Stimulated activated naive CD4-positive, alpha-beta T cell treated with Interleukin-2 at 50 U/mL for 16 hours (primary cell): Measurements from ENCODE around the gene PDE4C.
A peak's percentile ranks its signal among the peaks of the same experiment; 100 is the strongest.
"Not testable (repeated sequence)": the region's sequence is repeated elsewhere in the genome, so short reads cannot be mapped to it uniquely, and the experiment has no call there.

Experiments used
- DNase-seq: peaks from one replicate; lab custom pipeline; 2025; lab: John Stamatoyannopoulos, UW

PDE4C gene

DNA sequence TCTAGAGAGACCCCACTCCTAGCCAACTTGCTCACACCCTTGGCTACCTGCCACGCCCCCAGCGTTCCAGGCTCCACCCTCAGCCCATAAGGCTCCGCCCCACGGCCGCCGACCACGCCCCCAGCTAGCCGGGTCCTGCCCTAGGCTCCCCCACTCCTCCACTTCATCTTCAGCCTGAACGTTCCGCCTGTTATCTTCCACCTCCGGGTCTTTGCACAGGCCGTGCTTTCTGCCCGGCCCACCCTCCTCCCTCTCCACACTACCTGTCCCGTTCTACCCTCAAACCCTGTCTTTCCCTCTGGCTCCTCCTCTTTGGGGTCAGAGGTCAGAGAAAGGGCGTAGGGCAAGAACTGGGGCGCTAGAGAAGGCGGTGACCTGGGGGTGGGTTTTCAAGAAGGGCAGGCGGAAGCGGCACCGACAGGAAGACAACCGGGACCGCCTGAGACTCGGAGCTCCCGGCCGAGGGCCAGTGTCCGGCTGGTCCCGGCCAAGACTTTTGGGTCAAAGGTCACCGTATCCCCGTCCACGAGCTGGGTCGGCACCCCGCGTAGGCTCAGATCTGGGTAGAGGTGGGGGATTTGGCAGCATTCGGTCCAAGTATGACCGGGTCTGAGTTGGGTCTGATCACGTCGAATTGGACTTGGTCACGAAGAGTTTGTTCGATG lies 2.2 kb downstream of the PDE4C start:
- no peak for DNase-seq

DNA sequence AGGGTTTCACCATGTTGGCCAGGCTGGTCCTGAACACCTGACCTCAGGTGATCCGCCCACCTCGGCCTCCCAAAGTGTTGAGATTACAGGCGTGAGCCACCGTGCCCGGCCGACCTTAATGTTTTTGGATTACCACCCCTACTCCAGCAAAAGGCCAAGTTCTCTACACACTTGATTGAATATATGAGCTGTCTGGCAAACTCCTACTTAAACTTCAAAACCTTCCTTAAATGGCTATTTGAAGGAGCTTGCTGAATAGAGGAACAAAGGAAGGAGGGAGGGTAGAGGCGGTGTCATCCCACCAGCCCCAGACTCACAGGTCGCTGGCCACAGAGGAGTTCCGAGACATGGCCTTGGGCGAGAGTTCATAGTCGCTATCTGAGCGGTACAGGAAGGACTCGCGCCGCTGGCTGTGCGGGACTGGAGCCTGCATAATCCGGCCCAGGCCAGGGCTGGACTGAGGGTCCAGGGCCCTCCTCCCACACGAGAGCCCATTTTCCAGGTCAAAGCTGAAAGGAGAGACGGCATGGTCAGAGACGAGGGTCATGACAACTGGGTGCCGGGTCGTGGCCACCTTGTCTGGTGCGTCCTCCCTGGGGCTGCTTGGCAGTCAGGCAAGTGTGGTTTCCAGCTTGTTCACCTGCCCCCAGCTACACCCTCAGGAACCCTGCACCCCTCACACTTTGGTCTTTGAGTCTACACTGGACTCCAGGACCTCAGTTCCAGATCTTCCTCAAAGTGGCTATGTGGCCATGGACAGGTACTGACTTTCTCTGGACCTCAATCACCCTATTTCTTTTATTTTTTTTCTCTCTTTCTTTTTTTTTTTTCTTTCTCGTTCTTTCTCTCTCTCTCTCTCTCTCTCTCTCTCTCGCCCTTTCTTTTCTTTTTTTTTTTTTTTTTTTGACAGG lies 4.2 kb downstream of the PDE4C start:
- DNase-seq, result no peak

DNA sequence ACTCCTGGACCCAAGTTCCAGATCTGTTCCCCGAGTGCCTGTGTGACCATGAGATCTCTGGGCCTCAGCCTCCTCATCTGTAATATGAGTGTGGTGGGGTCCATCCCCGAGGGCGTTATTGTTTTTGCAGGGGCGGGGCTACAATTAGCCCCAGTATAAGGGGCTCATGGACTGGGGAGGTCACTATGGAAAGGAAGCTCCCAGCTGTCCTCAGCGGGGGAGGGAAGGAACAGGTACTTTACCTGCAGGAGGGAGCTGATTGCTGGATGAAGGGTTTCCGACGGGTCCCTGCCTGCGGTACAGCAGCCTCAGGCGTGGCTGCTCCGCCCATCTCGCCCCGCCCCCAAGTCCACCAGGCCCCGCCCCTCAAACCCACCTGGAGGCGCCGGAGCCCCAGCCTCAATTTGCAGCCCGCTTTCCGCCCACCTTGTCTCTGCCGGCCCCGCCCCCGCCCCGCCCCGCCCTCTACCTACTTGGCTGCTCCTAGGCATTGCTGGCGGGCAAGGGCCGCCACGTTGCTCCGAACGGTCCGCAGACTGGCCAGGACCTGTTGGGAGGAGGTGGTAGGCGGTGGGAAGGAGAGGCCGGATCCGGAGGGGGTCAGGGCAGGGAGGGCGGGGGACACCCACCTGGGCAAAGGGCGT lies 5.5 kb downstream of the PDE4C start:
- peak; percentile 8 for DNase-seq

DNA sequence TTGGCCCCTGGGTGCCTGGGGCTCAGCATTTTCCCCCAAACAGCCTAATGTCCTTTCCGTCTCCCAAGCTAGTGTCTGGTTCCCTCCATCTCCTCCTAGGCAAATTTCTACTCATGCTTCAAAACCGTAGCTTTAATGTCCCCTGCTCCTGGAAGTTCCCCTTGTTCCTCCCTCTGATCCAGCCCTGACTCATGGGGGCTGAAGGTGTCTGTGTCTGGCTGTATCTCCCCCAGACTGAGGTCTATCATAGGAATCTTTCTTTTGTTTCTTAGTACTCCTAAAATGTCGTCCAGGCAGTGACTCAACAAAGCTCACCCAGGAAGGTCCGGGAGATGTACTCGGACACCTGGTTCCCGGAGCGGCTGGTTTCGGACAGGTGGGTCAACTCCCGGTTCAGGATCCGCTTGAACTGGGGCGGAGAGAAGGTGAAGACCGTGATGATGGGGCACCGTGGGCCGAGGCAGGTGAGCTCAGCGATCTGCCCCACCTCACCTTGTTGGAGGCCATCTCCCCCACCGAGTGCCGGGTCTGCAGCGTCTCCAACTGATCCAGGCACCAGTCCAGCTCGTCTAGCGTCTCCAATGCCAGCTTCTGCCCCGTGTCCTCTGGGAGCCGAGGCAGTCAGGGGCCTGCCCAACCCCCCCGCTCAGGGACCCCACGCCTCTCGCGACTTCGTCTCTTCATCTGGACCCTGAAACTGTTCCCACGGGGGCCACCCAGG lies 6.2 kb downstream of the PDE4C start:
- DNase-seq, result no peak

DNA sequence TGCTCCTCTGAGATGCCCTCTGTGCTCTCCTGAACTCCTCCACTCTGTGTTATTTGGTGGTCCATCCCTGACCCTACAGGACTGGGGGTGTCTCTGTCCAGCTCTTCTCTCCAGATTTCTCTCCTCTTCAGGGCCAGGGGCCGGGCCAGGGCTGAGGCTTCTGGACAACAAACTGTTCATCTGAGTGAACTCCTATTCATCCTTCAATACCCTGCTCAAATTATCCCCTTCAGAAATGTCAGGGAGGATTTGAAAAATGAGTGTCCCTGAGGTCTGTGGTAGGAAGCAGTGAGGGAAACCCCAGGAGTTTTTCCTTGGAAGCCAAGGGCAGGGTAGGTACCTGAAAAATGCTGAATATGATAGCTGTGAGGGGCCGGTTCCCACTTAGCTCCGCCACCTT lies 7.6 kb downstream of the PDE4C start:
- DNase-seq, result no peak

DNA sequence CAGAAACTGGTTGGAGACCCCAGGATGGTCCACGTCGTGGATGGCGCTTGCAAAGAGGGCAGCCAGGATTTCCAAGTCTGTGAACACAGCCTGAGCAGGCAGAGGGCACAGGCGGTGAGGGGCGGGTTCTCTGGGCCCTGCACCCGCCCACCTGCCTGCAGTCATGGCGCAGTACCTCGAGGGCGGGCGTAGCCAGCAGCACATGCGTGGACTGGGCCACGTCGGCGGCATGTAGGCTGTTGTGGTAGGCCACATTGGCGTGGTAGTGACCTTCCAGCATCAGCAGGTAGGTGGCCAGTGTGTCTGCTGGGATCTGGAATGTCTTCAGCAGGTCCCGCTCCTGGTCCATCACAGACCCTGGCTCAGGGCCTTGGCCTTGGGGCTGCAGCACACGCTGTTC lies 8.1 kb downstream of the PDE4C start:
- DNase-seq, result no peak

DNA sequence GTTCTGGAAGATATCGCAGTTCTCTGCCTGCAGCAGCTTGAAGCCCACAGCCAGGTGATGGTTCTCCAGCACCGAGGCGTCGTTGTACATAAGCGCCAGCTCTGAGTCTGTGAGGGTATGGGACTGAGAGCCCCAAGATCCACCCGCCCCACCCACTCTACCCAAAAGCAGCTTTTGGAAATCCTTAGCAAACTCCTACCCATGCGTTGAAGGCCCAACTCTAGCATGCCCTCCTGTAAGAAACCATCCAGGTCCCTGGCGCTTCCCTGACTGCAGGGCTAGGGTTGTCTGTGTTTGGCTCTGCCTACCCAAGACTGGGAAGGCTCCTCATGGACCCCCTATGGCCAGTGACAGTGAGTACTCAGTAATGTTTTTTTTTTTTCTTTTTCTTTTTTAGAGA lies 9.4 kb downstream of the PDE4C start:
- DNase-seq, result no peak

DNA sequence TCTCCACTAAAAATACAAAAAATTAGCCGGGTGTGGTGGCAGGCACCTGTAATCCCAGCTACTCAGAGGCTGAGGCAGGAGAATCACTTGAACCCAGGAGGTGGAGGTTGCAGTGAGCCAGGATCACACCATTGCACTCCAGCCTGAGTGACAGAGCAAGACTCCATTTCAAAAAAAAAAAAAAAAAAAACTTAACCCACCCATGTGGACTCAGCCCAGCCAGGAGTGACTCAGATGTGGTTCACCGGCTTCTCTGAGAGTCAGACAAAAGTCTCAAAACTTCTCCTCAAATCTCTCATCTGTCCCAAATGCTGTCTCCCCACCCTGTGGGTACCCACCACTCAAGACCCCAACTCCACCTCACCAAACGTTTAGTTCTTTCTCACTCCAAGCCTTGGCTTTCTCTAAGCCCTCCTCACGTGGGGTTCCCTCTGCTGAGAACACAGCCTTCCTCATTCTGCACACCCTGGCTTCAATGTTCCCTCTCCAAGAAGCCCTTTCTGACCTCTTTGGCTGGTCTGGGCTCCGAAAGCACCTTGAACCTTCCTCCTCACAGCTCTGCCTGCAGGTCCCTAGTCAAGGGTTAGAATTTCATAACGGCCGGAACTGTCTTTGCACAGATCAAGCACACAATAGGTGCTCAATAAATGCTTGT lies 11.3 kb downstream of the PDE4C start:
- DNase-seq, result no peak

DNA sequence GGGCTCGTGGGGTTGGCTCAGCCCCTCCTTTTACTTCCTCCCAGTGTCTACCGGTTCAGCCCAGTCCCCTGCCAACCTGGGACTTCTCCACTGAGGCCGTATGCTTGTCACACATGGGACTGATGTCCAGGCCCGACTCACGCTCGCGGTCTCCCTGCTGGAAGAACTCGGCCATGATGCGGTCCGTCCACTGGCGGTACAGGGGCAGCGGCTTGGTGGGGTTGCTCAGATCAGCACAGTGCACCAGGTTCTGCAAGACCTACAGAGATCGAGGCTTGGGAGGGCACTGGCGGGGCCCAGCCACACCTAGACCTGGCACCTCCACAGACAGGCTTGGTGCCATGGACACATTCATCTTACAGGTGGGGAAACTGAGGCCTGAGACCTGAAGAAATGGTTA lies 14.6 kb downstream of the PDE4C start:
- DNase-seq, result no peak

DNA sequence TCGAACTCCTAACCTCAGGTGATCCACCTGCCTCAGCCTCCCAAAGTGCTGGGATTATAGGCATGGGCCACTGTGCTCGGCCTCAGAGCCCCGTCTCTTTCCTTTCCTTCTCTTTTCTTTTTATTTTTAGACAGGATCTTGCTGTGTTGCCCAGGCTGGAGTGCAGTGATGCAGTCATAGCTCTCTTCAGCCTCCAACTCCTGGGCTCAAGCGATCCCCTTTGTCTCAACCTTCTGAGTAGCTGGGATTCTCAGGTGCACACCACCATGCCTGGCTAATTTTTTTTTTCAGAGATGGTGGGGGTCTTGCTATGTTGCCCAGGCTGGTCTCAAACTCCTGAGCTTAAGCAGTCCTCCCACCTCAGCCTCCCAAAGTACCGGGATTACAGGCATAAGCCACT lies 16.3 kb downstream of the PDE4C start:
- not testable (repeated sequence) for DNase-seq

DNA sequence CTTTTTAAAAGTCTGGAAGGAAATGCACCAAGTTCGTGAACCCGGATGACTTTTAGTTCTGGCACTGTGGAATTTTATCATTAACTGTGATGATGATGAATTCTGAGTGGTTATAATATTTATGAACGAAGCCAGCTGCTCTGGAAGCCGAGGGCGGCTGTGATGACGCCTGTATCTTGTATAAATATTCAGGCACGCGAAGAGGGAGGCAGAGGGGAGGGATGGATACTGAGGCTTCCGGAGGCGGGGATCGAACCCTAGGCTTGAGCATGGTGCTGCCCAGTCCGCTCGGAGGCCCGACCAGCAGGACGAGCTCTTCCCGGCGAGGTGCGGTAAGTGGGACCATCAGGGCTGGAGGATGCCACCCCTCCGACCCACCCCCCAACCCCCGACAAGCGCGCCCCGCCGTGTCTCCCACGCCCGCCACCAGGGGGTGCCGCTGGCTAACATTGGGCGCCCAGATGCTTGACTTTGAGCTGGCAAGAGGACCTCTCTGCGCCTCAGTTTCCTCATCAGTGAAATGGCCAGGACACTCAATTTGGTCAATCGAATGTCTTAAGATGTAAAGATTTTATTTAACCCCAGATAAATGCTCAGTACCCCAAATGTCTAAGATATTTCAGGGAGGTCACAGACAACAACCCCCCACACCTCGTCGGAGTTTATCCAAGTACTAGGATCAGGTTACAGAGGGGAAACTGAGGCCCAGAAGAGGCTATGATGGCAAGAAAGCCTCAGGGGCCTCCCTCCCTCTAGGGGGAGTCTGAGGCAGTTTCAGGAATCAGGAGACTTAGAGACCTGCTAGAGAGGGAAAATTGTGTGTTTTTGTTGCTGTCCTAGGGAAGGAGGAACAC lies 17.9 kb downstream of the PDE4C start:
- DNase-seq, result peak; percentile 34

DNA sequence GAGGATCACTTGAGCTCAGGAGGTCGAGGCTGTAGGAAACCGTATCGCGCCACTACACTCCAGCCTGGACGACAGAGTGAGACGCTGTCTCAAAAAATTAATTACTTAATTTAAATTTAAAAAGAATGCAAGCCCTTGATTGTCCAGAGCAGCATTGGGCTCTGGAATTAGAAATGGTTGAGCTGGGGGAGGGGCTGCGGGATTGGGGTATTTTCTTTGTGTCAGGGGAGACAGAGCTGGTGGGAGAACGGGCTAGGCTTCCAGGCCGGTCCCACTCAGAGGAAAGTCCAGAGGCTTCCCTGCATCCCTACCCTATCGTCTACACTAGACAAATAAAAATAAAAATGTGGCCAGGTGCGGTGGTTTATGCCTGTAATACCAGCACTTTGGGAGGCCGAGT lies 20.2 kb downstream of the PDE4C start:
- DNase-seq, result no peak

DNA sequence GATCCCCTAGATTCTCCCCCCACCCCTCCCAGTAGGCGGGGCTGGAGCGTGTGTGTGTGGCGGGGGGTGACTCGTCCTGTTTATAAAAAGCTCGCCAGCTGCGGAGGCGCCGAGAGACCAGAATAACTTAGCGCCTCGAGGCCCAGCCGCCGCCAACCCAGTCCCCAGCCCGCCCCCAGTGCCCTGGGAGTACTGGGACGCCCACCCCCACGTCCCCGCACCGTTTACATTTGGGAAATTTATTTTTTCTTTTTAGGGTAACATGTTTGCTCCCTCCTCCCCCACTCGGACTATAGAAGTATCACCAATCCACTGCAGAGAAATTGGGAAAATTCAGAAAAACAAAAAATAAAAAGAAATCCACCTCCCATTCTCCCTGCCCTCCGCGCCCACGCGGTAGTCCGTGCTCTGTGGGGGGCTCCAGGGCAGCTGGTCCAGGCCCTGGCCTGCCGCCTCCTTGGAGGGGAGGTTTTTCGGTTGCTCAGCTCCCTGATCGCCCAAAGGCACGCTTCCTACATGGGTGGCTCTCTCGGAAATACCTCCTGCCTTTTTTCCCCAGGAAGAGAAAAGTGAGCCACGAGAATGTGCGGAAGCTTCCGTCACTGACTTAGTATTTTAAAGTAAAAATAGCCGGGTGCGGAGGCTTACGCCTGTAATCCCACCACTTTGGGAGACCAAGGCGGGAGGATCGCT lies 20.9 kb downstream of the PDE4C start:
- DNase-seq, result peak; percentile 46

DNA sequence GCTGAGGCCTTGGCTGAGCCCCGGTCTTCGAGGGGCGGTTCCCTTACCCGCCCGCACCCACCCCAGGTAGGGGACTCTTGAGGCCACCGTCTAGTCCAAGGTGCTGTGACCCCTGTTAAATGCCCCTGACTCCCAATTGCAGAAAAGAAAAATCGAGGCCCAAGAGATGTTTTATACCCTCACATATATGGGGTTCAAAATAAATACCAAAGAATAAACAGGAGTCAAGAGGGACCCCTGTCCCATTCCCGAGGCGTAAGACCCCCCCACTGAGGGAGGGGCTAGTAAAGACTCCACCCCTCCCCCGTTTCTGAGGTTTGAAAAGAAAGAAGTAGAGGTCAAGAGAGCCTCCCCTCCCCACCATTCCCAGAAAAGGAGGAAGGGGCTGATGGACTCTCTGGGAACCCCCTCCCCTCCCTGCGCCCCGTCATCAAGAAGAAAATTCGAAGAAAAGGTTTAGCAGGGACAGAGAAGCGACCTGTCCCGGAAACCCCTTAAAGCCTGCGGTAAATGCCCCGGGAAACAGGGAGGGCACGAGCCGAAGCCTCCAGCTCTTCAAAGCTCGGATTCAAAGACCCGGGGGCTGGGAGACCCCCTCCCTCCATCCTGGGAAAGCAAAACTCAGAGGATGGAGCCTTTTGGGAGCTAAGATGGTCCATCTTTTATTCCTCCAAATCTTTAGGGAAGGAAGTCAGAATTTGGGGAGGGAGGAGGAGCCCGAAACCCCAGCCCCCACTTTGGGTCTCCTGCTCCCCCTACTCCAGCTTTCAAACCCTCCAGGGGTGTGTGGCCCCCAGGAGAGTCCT lies 21.6 kb downstream of the PDE4C start:
- peak; percentile 35 for DNase-seq

DNA sequence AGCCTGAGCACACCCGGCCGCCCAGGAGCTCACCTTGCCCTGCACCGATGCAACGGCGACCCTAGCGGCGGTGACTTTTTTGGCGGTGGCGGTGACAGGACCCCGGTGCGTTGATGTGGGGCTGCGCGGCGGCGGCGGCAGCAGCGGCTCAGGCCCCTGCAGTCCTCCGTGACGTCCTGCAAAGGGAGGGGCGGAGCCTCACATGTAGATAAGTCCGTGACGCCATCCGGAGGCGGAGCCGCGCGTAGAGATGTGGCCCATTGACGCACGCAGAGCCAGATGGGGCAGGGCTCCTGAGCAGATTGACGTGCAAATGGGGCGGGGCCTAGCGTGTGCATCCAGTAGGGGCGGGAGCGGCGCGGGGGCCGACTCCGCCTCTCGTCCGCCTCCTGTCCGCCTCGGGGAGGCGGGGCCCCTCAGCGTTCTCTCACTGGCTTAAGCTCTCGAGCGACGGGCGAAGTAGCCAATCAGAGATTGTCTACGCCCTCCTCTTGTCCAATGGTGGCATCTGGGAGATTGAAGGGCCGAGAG lies 22.3 kb downstream of the PDE4C start, which contains the start of gene RAB3A:
Gene RAB3A, minus strand, starts transcription at position 180 of the 531 bp plus-strand sequence. CDS start 1,302 bp downstream, outside the sequence.
- DNase-seq, result peak; percentile 99

DNA sequence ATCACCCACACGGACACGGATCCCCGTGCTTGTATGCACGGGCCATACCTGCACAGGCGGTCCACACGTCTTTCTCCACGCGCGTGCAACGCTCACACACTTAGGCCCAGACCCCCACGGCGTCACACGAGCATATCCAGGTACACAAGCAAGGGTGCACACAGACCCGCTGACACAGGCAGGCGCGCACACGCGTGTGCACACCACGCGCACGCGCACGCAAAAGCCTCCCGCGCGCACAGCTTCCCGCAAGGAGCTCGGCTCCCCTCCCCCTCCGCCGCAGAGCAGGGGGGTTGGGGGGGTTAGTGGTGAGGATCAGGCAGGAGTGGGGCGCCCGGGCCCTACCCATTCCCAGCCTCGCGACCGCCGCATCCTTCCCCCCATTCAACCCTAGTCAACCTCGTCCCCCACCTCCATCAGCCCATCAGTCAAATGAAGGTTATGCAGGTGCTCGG lies 22.8 kb downstream of the PDE4C start:
- peak; percentile 57 for DNase-seq

DNA sequence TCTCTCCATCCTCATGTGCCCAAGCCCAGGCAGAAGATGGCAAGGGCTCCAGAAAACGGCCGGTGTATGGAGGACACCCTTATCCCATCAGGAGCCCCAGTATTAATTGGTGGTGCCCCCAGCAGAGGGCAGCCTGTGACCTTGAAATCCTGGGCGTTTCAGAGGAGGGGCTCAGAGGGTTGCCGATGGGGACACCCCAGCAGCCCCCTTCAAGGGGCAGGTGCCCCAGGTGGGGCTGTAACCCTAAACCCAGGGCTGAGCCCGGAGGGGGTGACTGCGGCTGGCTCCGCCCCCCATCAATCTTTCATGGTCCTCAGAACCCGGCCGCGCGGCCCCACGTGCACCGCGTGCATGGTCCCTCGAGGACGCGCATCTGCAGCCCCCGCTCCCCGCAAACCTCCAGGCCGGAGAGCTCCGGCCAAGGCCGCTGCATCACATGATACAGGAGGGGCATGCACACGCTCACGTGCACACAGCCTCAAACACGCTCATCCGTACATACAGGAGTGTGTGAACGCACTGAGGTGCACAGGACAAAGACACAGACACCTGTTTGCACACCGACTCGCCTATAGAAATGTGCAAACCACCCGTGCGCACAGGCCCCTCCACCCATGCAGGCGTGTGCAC lies 23.3 kb downstream of the PDE4C start:
- peak; percentile 9 for DNase-seq

DNA sequence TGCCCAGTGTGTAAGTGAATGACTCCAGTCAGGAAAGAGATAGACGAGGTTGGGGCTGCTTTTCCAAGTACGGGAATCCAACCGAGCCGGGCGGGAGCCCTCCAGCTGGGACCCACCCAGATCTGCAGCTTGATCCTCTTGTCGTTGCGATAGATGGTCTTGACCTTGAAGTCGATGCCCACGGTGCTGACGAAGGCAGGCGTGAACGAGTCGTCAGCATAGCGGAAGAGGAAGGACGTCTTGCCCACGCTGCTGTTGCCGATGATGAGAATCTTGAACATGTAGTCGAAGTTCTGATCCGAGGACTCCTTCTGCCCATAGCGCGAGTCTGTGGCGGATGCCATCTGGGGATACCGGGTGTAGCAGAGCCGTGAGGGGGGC lies 23.9 kb downstream of the PDE4C start:
- no peak for DNase-seq
